Parathyroid adenoma (tissue), 2 donors: Measurements from ENCODE around the gene PAGE3.

Experiments
- H2AFZ ChIP-seq: fragments of 300-600 bp; sonication (generic); one replicate; pipeline ENCODE4 v1.7.0; 2017; ENCODE audit warnings: antibody characterized with exemption, mild to moderate bottlenecking
- H3K27ac ChIP-seq: fragments of 300-600 bp; sonication (generic); one replicate; pipeline ENCODE4 v1.7.0; 2017
- H3K27me3 ChIP-seq: fragments of 300-600 bp; sonication (generic); one replicate; pipeline ENCODE4 v1.7.0; 2017; ENCODE audit warnings: low read length; ENCODE audit not compliant: control insufficient read depth, insufficient read depth
- H3K36me3 ChIP-seq: fragments of 300-600 bp; sonication (generic); one replicate; pipeline ENCODE4 v1.7.0; 2017; ENCODE audit warnings: low read length; ENCODE audit not compliant: control insufficient read depth, insufficient read depth
- H3K4me1 ChIP-seq: fragments of 300-600 bp; sonication (generic); one replicate; pipeline ENCODE4 v1.7.0; 2017; ENCODE audit warnings: control low read depth
- H3K4me2 ChIP-seq: fragments of 300-600 bp; sonication (generic); one replicate; pipeline ENCODE4 v1.7.0; 2017; ENCODE audit warnings: low read length
- H3K4me3 ChIP-seq: fragments of 300-600 bp; sonication (generic); one replicate; pipeline ENCODE4 v1.7.0; 2017; ENCODE audit warnings: low read depth, low read length
- H3K79me2 ChIP-seq: fragments of 300-600 bp; sonication (generic); one replicate; pipeline ENCODE4 v1.7.0; 2017; ENCODE audit warnings: control low read depth
- H3K9ac ChIP-seq: fragments of 300-600 bp; sonication (generic); one replicate; pipeline ENCODE4 v1.7.0; 2017; ENCODE audit warnings: mild to moderate bottlenecking
- H3K9me3 ChIP-seq: fragments of 300-600 bp; sonication (generic); one replicate; pipeline ENCODE4 v1.7.0; 2017; ENCODE audit warnings: low read length; ENCODE audit not compliant: control insufficient read depth
- TF ChIP-seq, protein P1 (sequence below): fragments of 300-600 bp; sonication (generic); IDR thresholded peaks from one replicate; pipeline ENCODE4 v1.7.0; 2017; ENCODE audit warnings: antibody characterized with exemption, mild to moderate bottlenecking
- donor health status: primary hyperparathyroidism.

Gene PAGE3

DNA sequence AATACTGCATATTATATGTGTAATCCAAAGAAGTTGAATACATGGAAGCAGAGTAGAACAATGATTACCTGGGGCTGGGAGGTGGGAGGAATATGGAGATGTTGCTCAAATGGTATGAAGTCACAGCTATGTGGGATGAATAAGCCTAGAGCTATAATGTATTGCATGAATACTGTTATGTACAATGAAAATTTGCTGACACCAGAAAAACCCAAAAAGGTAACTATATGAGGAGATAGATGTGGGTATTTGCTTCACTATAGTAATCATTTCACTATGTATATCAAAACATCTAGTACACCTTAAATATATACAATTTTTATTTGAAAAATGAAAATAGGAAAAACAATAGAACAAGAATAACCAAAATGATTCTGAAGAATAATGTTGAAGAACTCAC is 11.2 kb downstream of the PAGE3 start:
- H3K27me3 ChIP-seq: no peaks in the 10 kb centered on the region

DNA sequence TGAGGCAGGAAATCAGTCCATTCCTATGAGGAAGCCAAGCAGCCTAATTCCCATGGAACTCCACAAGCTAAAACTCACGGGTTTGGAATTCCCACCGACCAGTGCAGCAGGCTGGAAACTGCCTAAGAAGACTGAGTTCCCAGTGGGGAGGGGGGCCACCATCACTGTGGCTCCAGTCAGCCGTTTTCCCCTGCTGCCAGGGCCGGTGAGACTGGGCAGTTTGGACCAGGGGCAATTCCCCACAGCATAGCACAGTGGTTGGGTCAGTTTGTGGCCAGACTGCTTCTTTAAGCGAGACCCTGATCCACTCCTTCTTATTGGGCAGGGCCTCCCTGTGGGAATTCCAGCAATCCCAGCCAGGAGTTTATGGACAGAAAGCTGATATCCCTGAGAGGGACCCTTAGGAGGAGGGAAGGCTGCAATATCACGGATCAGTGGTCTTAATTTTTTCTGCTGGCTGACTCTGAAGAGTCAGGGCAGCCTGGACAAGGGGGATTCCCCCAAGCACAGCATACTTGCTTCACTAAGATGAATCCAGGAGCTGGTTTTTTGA is 23.9 kb downstream of the PAGE3 start:
- H3K4me3 ChIP-seq: no peak overlapping the region
- TF ChIP-seq, protein P1, sequence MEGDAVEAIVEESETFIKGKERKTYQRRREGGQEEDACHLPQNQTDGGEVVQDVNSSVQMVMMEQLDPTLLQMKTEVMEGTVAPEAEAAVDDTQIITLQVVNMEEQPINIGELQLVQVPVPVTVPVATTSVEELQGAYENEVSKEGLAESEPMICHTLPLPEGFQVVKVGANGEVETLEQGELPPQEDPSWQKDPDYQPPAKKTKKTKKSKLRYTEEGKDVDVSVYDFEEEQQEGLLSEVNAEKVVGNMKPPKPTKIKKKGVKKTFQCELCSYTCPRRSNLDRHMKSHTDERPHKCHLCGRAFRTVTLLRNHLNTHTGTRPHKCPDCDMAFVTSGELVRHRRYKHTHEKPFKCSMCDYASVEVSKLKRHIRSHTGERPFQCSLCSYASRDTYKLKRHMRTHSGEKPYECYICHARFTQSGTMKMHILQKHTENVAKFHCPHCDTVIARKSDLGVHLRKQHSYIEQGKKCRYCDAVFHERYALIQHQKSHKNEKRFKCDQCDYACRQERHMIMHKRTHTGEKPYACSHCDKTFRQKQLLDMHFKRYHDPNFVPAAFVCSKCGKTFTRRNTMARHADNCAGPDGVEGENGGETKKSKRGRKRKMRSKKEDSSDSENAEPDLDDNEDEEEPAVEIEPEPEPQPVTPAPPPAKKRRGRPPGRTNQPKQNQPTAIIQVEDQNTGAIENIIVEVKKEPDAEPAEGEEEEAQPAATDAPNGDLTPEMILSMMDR: no peak

More for the DNA sequence above, 11.2 kb downstream of the PAGE3 start:
- no peak overlapping the region for H3K9ac ChIP-seq
- no peak overlapping the region for H2AFZ ChIP-seq
- H3K36me3 ChIP-seq: no peaks in the 10 kb centered on the region
- H3K27ac ChIP-seq: no peak overlapping the region
- TF ChIP-seq, protein P1: no peak
- H3K79me2 ChIP-seq: no peaks in the 10 kb centered on the region
- no peaks in the 10 kb centered on the region for H3K4me1 ChIP-seq
- no peaks in the 10 kb centered on the region for H3K9me3 ChIP-seq
- H3K4me2 ChIP-seq: no peak overlapping the region
- no peak overlapping the region for H3K4me3 ChIP-seq

DNA sequence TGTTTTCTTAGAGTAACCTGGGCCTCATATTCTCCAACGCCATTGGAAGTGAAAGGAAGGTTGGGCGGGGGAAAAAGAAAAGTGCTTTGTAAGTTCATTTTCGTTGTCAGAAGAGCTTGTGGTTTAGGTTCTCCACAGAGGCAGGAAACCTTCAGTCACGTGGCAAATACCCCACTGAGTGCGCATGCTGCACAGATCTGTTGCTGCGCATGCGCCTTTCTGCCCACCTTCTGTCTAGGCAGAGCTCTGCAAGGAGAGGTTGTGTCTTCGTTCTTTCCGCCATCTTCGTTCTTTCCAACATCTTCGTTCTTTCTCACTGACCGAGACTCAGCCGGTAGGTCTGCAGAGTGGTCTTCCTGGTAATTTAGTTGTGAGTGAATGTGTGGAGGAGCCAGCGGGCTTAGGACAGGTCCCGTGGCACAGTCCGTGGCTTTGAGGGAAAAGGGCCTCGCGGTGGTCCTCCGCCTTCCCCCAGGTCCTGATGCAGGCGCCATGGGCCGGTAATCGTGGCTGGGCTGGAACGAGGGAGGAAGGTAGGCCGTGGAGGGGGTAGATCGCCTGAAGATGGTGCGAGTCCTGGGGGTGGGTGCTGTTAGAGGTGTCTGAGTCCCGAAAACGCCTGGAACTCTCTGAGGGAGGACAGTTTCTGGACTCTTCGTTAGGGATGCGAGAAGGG is 44.5 kb downstream of the PAGE3 start, which contains the start of gene PAGE5:
PAGE5 (plus strand) TSS at position 228 of the 676 bp plus-strand sequence. CDS start 1,037 bp downstream, outside the sequence.
- H2AFZ ChIP-seq: no peak within 1 kb of the TSS
- H3K9me3 ChIP-seq: no peaks in the 10 kb centered on the region
- TF ChIP-seq, protein P1: no peak
- no peaks in the 10 kb centered on the region for H3K79me2 ChIP-seq
- H3K27me3 ChIP-seq: no peaks in the 10 kb centered on the region
- H3K36me3 ChIP-seq: no peaks in the 10 kb centered on the region
- no peak within 1 kb of the TSS for H3K9ac ChIP-seq
- H3K4me3 ChIP-seq: no peak within 1 kb of the TSS
- no peaks in the 10 kb centered on the region for H3K4me1 ChIP-seq
- H3K4me2 ChIP-seq: no peak within 1 kb of the TSS
- no peak within 1 kb of the TSS for H3K27ac ChIP-seq

More for the DNA sequence above, 23.9 kb downstream of the PAGE3 start:
- Histone ChIP-seq H3K4me2 (no peak overlapping the region), H3K9ac (no peak overlapping the region), H3K9me3 (no peaks in the 10 kb centered on the region), H3K27me3 (no peaks in the 10 kb centered on the region), H3K79me2 (no peaks in the 10 kb centered on the region), H3K4me1 (no peaks in the 10 kb centered on the region), H3K36me3 (no peaks in the 10 kb centered on the region), H2AFZ (no peak overlapping the region), H3K27ac (no peak overlapping the region)

DNA sequence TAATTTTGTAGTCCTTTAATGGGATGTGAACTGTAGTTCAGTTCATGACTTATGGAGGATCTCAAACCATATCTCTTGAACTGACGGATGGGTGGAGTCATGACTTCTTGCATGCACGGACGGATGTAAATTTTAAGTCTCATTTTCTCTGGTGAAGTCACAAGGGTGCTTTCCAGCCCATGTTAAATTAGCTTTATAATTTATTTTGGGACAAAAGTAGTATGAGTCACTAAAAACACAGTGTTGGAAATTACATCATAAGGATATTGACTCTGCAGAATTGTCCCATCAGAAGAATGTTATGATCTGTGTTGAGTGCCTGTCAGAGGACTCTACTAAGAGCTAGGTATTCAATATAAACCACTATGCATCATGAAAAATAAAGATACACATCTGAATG is 51.3 kb downstream of the PAGE3 start:
- Histone ChIP-seq H3K36me3 (no peaks in the 10 kb centered on the region), H3K79me2 (no peaks in the 10 kb centered on the region), H3K9ac (no peak overlapping the region), H3K9me3 (no peaks in the 10 kb centered on the region), H2AFZ (no peak overlapping the region), H3K27ac (no peak overlapping the region), H3K4me1 (no peaks in the 10 kb centered on the region), H3K4me3 (no peak overlapping the region), H3K4me2 (no peak overlapping the region), H3K27me3 (no peaks in the 10 kb centered on the region)
- TF ChIP-seq, protein P1: no peak
